GM23248 (cell line): ENCODE measurements around the gene OR11H6. TPM values are rescaled to one million over a fixed set of nuclear protein-coding genes. Genes with fewer than 3 reads are reported as not detected.
A peak's percentile ranks its signal among the peaks of the same experiment; 100 is the strongest.
"Not testable (repeated sequence)": the region's sequence is repeated elsewhere in the genome, so short reads cannot be mapped to it uniquely, and the experiment has no call there.

Experiments
- DNase-seq: peaks from one replicate; pipeline ENCODE4 v3.0.0-alpha.2; 2015
- H2AFZ ChIP-seq: fragments of 200-600 bp; sonication (generic); 2 replicates; pipeline ENCODE4 v1.6.1; 2016; ENCODE audit warnings: antibody characterized with exemption
- H3F3A ChIP-seq: fragments of 200-600 bp; sonication (generic); 2 replicates; pipeline ENCODE4 v1.6.1; 2016; ENCODE audit warnings: mild to moderate bottlenecking, antibody characterized with exemption, mixed run types; ENCODE audit not compliant: insufficient read depth
- H3K27ac ChIP-seq: fragments of 200-600 bp; sonication (generic); 2 replicates; pipeline ENCODE4 v1.5.1; 2016; ENCODE audit warnings: mild to moderate bottlenecking
- H3K27me3 ChIP-seq: fragments of 200-600 bp; sonication (generic); replicated peaks from 2 replicates; pipeline ENCODE4 v1.6.1; 2016; ENCODE audit warnings: mild to moderate bottlenecking; ENCODE audit not compliant: insufficient read depth
- H3K36me3 ChIP-seq: fragments of 200-600 bp; sonication (generic); 2 replicates; pipeline ENCODE4 v1.6.1; 2016; ENCODE audit warnings: low read depth, mild to moderate bottlenecking
- H3K4me1 ChIP-seq: fragments of 200-600 bp; sonication (generic); 2 replicates; pipeline ENCODE4 v1.6.1; 2016; ENCODE audit warnings: mild to moderate bottlenecking; ENCODE audit not compliant: insufficient read depth
- H3K4me2 ChIP-seq: fragments of 200-600 bp; sonication (generic); one replicate; pipeline ENCODE4 v1.6.1; 2016; ENCODE audit warnings: mild to moderate bottlenecking; ENCODE audit not compliant: unreplicated experiment
- H3K4me3 ChIP-seq: fragments of 200-600 bp; sonication (generic); 2 replicates; pipeline ENCODE4 v1.5.1; 2016; ENCODE audit warnings: mild to moderate bottlenecking
- H3K79me2 ChIP-seq: fragments of 200-600 bp; sonication (generic); 2 replicates; pipeline ENCODE4 v1.6.1; 2016; ENCODE audit warnings: mild to moderate bottlenecking; ENCODE audit not compliant: insufficient read depth
- H3K9ac ChIP-seq: fragments of 200-600 bp; sonication (generic); 2 replicates; pipeline ENCODE4 v1.6.1; 2016; ENCODE audit warnings: mild to moderate bottlenecking
- H3K9me2 ChIP-seq: fragments of 200-600 bp; sonication (generic); 2 replicates; pipeline ENCODE4 v1.6.1; 2016; ENCODE audit warnings: mixed run types, mild to moderate bottlenecking, moderate library complexity; ENCODE audit not compliant: insufficient read depth
- H3K9me3 ChIP-seq: fragments of 200-600 bp; sonication (generic); one replicate; pipeline ENCODE4 v1.6.1; 2017; ENCODE audit warnings: low read depth
- H4K20me1 ChIP-seq: fragments of 200-600 bp; sonication (generic); 2 replicates; pipeline ENCODE4 v1.6.0; 2016; ENCODE audit not compliant: insufficient read depth
- EZH2 ChIP-seq: fragments of 200-600 bp; sonication (generic); IDR thresholded peaks from 2 replicates; pipeline ENCODE4 v1.6.1; 2018; ENCODE audit warnings: antibody characterized with exemption, mild to moderate bottlenecking; ENCODE audit not compliant: insufficient read depth, poor library complexity, severe bottlenecking
- EZH2phosphoT487 ChIP-seq: fragments of 200-600 bp; sonication (generic); IDR thresholded peaks from 2 replicates; pipeline ENCODE4 v1.6.1; 2018; ENCODE audit warnings: antibody characterized with exemption, moderate library complexity, mild to moderate bottlenecking, low read depth; ENCODE audit not compliant: insufficient read depth
- WGBS, 2 experiments: methylation state at CpG; one replicate each; pipeline ENCODE4 v1.1.6; 2015 to 2017; ENCODE audit warnings: low lambda C conversion rate in 2 of 2, low coverage in 1 of 2; ENCODE audit errors: missing lambda C conversion rate in 2 of 2; 5-methylcytosine and 5-hydroxymethylcytosine counted together
- in situ Hi-C: fragments of 300-500 bp; cut with MboI; formaldehyde crosslinking; loops from 2 replicates; pipeline ENCODE4 v1.15.0; 2020
- polyA plus RNA-seq: library from polyadenylated mRNA; unstranded; fragments of >200 nt; fragmentation: Nextera tagmentation; extraction: Ambion mirVana; gene quantifications from 2 replicates; pipeline ENCODE4 v1.2.1, GENCODE V29; 2016
- total RNA-seq: library from RNA; depleted of rRNA; stranded (reverse); fragments of >200 nt; shearing (Covaris generic); gene quantifications from 2 replicates; pipeline ENCODE4 v1.2.3, GENCODE V29; 2014

The OR11H6 gene
- total and polyA plus RNA-seq, 2 experiments from 2014 or later: not detected

GRCh38 chr14:20219033-20219432 is 4.5 kb upstream of the OR11H6 start:
- no peak overlapping the region for H3K4me2 ChIP-seq
- no peak for TF ChIP-seq EZH2
- no peak for TF ChIP-seq EZH2phosphoT487
- no peaks in the 10 kb centered on the region for H3K79me2 ChIP-seq
- no peak overlapping the region for H3K27ac ChIP-seq
- no peaks in the 10 kb centered on the region for H3K9me3 ChIP-seq
- DNase-seq: peak; percentile 24
- H3K27me3 ChIP-seq: no peaks in the 10 kb centered on the region
- no peak overlapping the region for H3K4me3 ChIP-seq
- WGBS, 2 experiments: 6% methylated on average over 4 of the region's 4 CpGs
- in situ Hi-C loops: no loop called here
- no peaks in the 10 kb centered on the region for H3K4me1 ChIP-seq
- H4K20me1 ChIP-seq: no peaks in the 10 kb centered on the region
- H3K9ac ChIP-seq: no peak overlapping the region
- no peak overlapping the region for H2AFZ ChIP-seq
- H3K9me2 ChIP-seq: no peaks in the 10 kb centered on the region
- H3K36me3 ChIP-seq: no peaks in the 10 kb centered on the region
- no peaks in the 10 kb centered on the region for H3F3A ChIP-seq

GRCh38 chr14:20228681-20229080 is 5.2 kb downstream of the OR11H6 start, which contains the start of gene OR11H7:
OR11H7 (plus strand) TSS chr14:20228981.
- Histone ChIP-seq H3K27me3 (no peaks in the 10 kb centered on the region), H3F3A (no peaks in the 10 kb centered on the region), H3K79me2 (no peaks in the 10 kb centered on the region), H3K4me1 (no peaks in the 10 kb centered on the region), H3K4me3 (no peak within 1 kb of the TSS), H3K9ac (no peak within 1 kb of the TSS), H3K36me3 (no peaks in the 10 kb centered on the region), H3K9me2 (no peaks in the 10 kb centered on the region), H4K20me1 (no peaks in the 10 kb centered on the region), H3K9me3 (no peaks in the 10 kb centered on the region), H3K4me2 (no peak within 1 kb of the TSS), H3K27ac (no peak within 1 kb of the TSS), H2AFZ (no peak within 1 kb of the TSS)
- WGBS, 2 experiments: 21 to 24% methylated on average over 1 of the region's 1 CpG
- TF ChIP-seq EZH2phosphoT487 (no peak), EZH2 (no peak)
- in situ Hi-C loops: no loop called here
- DNase-seq: no peak

- H3K27me3 ChIP-seq, H2AFZ ChIP-seq, H3K36me3 ChIP-seq, H3K27ac ChIP-seq, H3K4me2 ChIP-seq, H3F3A ChIP-seq, DNase-seq, H3K79me2 ChIP-seq, H4K20me1 ChIP-seq, H3K4me3 ChIP-seq, H3K9ac ChIP-seq, in situ Hi-C loops, H3K4me1 ChIP-seq, H3K9me2 ChIP-seq, H3K9me3 ChIP-seq: not testable (repeated sequence)
- 65 to 70% methylated on average over 2 to 3 of the region's 4 CpGs for WGBS, 2 experiments
Measured at GRCh38 chr14:20235415-20235814, 11.9 kb downstream of the OR11H6 start.

GRCh38 chr14:20247646-20248246 is 24.2 kb downstream of the OR11H6 start:
- in situ Hi-C loops: no loop called here
- no peaks in the 10 kb centered on the region for H3K9me3 ChIP-seq
- H3K4me1 ChIP-seq: no peaks in the 10 kb centered on the region
- H3F3A ChIP-seq: no peaks in the 10 kb centered on the region
- no peaks in the 10 kb centered on the region for H3K27me3 ChIP-seq
- WGBS, 2 experiments: 26% methylated on average over 3 of the region's 3 CpGs
- no peaks in the 10 kb centered on the region for H4K20me1 ChIP-seq
- TF ChIP-seq EZH2phosphoT487: no peak
- TF ChIP-seq EZH2: no peak
- H3K4me2 ChIP-seq: no peak overlapping the region
- H2AFZ ChIP-seq: no peak overlapping the region
- H3K9ac ChIP-seq: no peak overlapping the region
- H3K79me2 ChIP-seq: no peaks in the 10 kb centered on the region
- no peak overlapping the region for H3K4me3 ChIP-seq
- H3K27ac ChIP-seq: no peak overlapping the region
- no peak for DNase-seq
- no peaks in the 10 kb centered on the region for H3K36me3 ChIP-seq
- no peaks in the 10 kb centered on the region for H3K9me2 ChIP-seq

GRCh38 chr14:20262642-20263128 is 39.2 kb downstream of the OR11H6 start:
- in situ Hi-C loops: no loop called here
- peak overlapping the region; percentile 32 for H3K4me2 ChIP-seq
- WGBS, 2 experiments: 15 to 22% methylated on average over 3 of the region's 3 CpGs

GRCh38 chr14:20264361-20264760 is 40.9 kb downstream of the OR11H6 start:
- H3K79me2 ChIP-seq, DNase-seq, in situ Hi-C loops, H4K20me1 ChIP-seq, H3K9me2 ChIP-seq, H3K27me3 ChIP-seq, H3K36me3 ChIP-seq, H3K4me2 ChIP-seq, H3F3A ChIP-seq, H3K9ac ChIP-seq, H3K4me3 ChIP-seq, H2AFZ ChIP-seq, H3K9me3 ChIP-seq, H3K27ac ChIP-seq: not testable (repeated sequence)
- H3K4me1 ChIP-seq: peaks cover 13% of the 10 kb centered on the region
- 70 to 76% methylated on average over 5 of the region's 5 CpGs for WGBS, 2 experiments

More at GRCh38 chr14:20262642-20263128, 39.2 kb downstream of the OR11H6 start:
- Histone ChIP-seq H3K27ac (peak overlapping the region; percentile 42), H3K9ac (0 out of 2 replicates have a peak overlapping the region, but pooled peaks have one; percentile 16), H4K20me1 (no peaks in the 10 kb centered on the region), H3K36me3 (no peaks in the 10 kb centered on the region), H3K4me3 (no peak overlapping the region), H3K27me3 (no peaks in the 10 kb centered on the region), H3K79me2 (no peaks in the 10 kb centered on the region), H3K4me1 (peaks cover 13% of the 10 kb centered on the region), H3F3A (peaks cover 6% of the 10 kb centered on the region; the same call in 1 of the 2 replicates), H2AFZ (peak overlapping the region; percentile 92), H3K9me3 (no peaks in the 10 kb centered on the region), H3K9me2 (no peaks in the 10 kb centered on the region)
- TF ChIP-seq EZH2phosphoT487: no peak
- no peak for TF ChIP-seq EZH2
- DNase-seq: peak; percentile 85
